Right lobe of liver (tissue), 4 donors: Measurements from ENCODE around the gene ITGAD.

Source experiments
- POLR2A ChIP-seq: fragments of 450-650 bp; IDR thresholded peaks from one replicate; pipeline ENCODE4 v1.6.1; 2017; ENCODE audit warnings: antibody characterized with exemption, mild to moderate bottlenecking
- TF ChIP-seq, protein P1 (sequence below), 4 donors: fragments of 200-600 bp in 3 of 4; fragments of 450-650 bp in 1 of 4; IDR thresholded peaks; one replicate each; pipeline versions ENCODE4 v1.5.1 to v1.8.0; 2016 to 2022; ENCODE audit warnings: antibody characterized with exemption in 4 of 4, mild to moderate bottlenecking in 2 of 4
- donor health status: DM: no; HTN: no; CAD: no.
- donor health status: DM: no; HTN: no; CAD: no.
- donor health status: DM: no; HTN: yes; CAD: no.

GRCh38 chr16:31461201-31461920, 68.2 kb downstream of the ITGAD start:
- no peak for TF ChIP-seq POLR2A
- TF ChIP-seq, protein P1, sequence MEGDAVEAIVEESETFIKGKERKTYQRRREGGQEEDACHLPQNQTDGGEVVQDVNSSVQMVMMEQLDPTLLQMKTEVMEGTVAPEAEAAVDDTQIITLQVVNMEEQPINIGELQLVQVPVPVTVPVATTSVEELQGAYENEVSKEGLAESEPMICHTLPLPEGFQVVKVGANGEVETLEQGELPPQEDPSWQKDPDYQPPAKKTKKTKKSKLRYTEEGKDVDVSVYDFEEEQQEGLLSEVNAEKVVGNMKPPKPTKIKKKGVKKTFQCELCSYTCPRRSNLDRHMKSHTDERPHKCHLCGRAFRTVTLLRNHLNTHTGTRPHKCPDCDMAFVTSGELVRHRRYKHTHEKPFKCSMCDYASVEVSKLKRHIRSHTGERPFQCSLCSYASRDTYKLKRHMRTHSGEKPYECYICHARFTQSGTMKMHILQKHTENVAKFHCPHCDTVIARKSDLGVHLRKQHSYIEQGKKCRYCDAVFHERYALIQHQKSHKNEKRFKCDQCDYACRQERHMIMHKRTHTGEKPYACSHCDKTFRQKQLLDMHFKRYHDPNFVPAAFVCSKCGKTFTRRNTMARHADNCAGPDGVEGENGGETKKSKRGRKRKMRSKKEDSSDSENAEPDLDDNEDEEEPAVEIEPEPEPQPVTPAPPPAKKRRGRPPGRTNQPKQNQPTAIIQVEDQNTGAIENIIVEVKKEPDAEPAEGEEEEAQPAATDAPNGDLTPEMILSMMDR (IDR thresholded peaks at IDR 0.05), result no peak
